ENCODE measurements around the gene CALN1. TPM values are rescaled to one million over a fixed set of nuclear protein-coding genes. Genes with fewer than 3 reads are reported as not detected.

CALN1 gene
- polyA plus RNA-seq, 1 experiment: not detected

DNA sequence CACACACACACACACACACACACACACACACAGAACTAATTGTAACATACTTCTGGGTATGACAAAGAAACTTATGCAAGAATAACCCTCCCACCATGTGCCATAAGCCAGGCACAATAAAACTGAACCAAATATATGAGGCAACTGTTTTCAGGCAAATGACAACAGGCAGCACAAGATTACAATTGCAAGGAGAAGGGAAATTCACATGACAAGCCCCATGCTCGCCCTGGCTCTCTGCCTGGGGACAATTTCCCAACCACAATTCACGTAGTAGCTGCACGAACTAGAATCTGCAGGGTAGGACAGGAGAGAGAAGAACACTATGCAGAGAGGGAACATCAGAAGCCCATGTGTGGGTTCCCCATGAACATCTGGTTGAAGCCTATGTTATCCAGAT lies 143.3 kb downstream of the CALN1 start:
- H3K36me3 ChIP-seq (ENCODE audit: control insufficient read depth, insufficient read depth, low read length): no peaks in the 10 kb centered on the region
- POLR2A ChIA-PET: no interaction called here
- H3K4me3 ChIP-seq (ENCODE audit: low read depth, low read length): no peak overlapping the region
- CTCF ChIA-PET: no interaction called here
- DNase-seq (ENCODE audit: low read depth): no peak
- TF ChIP-seq CTCF (IDR thresholded peaks at IDR 0.05; ENCODE audit: insufficient read depth, low read depth, low read length): no peak
- no peaks in the 10 kb centered on the region for H3K27me3 ChIP-seq (ENCODE audit: control insufficient read depth, insufficient read depth, low read length)

DNA sequence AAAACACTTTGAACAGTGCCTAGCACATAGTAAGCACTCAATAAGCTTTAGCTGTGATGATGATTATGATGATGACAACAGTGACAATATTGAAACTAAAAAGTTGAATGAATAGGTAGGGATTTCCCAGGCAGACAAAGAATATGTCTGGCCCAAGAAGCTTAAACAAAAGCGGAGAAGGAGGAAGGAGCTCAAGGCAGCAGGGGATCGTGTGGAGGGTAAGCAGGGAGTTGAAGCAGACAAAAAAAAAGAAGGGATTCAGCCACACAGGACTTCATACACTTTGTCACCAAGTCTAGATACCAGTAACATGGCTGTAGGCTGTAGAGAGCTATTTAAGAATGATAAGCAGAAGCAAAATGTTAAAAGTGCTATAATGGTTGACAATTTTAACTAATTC lies 144.0 kb downstream of the CALN1 start:
- H3K36me3 ChIP-seq (ENCODE audit: control insufficient read depth, insufficient read depth, low read length): no peaks in the 10 kb centered on the region
- no peak for DNase-seq (ENCODE audit: low read depth)
- H3K4me3 ChIP-seq (ENCODE audit: low read depth, low read length): no peak overlapping the region
- TF ChIP-seq CTCF (IDR thresholded peaks at IDR 0.05; ENCODE audit: insufficient read depth, low read depth, low read length): no peak
- ChIA-PET POLR2A (no interaction called here), CTCF (no interaction called here)
- no peaks in the 10 kb centered on the region for H3K27me3 ChIP-seq (ENCODE audit: control insufficient read depth, insufficient read depth, low read length)

- Histone ChIP-seq H3K27me3 (ENCODE audit: control insufficient read depth, insufficient read depth, low read length) (no peaks in the 10 kb centered on the region), H3K36me3 (ENCODE audit: control insufficient read depth, insufficient read depth, low read length) (no peaks in the 10 kb centered on the region), H3K4me3 (ENCODE audit: low read depth, low read length) (no peak overlapping the region)
- CTCF ChIA-PET: interaction anchor here (1.1 kb wide), 1 partner anchor 15 kb away, joined by 3 read pairs; no protein-coding TSS in a partner anchor
- POLR2A ChIA-PET: no interaction called here
- no peak for DNase-seq (ENCODE audit: low read depth)
- no peak for TF ChIP-seq CTCF (IDR thresholded peaks at IDR 0.05; ENCODE audit: insufficient read depth, low read depth, low read length)
Measured at GRCh38 chr7:72267291-72267800, 144.8 kb downstream of the CALN1 start.

DNA sequence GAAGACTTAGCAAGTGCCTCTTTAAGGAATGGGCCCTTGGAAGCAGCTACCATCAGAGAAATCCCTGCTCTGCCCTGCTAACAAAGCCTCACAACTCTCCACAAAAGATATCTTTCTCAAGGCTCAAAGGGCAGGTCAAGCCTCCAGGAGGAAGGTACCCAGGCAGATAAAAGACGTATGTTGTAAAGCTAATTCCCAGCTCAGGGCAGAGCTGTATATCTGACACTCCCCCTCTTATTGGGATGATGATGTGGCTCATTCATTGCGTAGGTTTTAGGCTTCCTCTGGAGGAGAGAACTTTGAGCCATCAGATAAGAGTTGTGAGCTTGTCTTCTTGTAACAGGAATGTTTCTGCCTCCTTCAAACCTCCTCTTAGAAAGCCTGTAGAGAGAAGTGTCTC lies 145.4 kb downstream of the CALN1 start:
- CTCF ChIA-PET: interaction anchor here (1.1 kb wide), 1 partner anchor 14 kb away, joined by 3 read pairs; no protein-coding TSS in a partner anchor
- no peak for TF ChIP-seq CTCF (IDR thresholded peaks at IDR 0.05; ENCODE audit: insufficient read depth, low read depth, low read length)
- H3K27me3 ChIP-seq (ENCODE audit: control insufficient read depth, insufficient read depth, low read length): no peaks in the 10 kb centered on the region
- no peaks in the 10 kb centered on the region for H3K36me3 ChIP-seq (ENCODE audit: control insufficient read depth, insufficient read depth, low read length)
- DNase-seq (ENCODE audit: low read depth): no peak
- POLR2A ChIA-PET: no interaction called here
- no peak overlapping the region for H3K4me3 ChIP-seq (ENCODE audit: low read depth, low read length)

DNA sequence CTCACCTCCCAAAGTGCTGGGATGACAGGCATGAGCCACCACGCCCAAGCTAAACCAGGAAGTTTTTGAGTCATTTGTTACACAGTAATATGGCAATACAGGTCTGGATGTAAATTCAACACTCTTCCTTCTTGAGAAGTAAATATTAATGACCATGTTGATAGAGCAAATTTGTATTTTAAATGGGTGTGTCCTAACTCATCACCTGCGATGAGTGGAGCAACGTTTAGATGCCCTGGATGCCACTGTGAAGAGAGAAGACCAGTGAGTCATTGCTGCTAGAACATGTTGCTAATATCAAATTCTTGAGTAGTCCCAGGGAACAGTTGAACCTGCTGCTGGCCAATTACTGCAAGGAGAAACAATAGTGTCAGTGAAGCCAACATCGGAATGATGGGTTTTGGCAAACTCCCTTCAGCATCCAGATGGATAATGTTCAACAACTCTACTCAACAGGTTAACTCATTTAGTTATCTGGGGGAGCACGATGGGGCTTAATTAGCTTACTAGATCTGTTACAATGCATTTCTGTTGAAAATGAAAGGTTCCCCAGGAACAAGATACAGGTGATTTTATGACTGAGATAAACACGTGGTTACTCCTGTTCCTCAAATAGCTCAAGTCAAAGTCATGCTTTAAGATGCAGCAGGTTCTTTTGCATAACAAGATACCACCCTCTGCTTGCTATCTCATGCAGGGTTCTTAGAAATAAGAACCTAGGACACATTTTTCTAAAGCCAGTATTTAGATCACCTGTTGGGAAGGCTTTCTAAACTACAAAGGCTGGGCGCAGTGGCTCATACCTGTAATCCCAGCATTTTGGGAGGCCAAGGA lies 146.8 kb downstream of the CALN1 start:
- DNase-seq (ENCODE audit: low read depth): no peak
- TF ChIP-seq CTCF (IDR thresholded peaks at IDR 0.05; ENCODE audit: insufficient read depth, low read depth, low read length): no peak
- Histone ChIP-seq H3K36me3 (ENCODE audit: control insufficient read depth, insufficient read depth, low read length) (no peaks in the 10 kb centered on the region), H3K27me3 (ENCODE audit: control insufficient read depth, insufficient read depth, low read length) (no peaks in the 10 kb centered on the region), H3K4me3 (ENCODE audit: low read depth, low read length) (no peak overlapping the region)
- POLR2A ChIA-PET: no interaction called here
- CTCF ChIA-PET: no interaction called here
